Left lung (tissue), 10 donors: ENCODE results near the gene MIEF2. TPM values are rescaled to one million over a fixed set of nuclear protein-coding genes. Genes with fewer than 3 reads are reported as not detected.

ENCODE experiments used
- ATAC-seq: fragments of 200-7000 bp; cut with Tn5 transposase; one replicate; pipeline ENCODE4 v1.9.1; 2020; ENCODE audit warnings: moderate library complexity
- DNase-seq, 4 donors: peaks; one replicate each; pipeline ENCODE4 v3.0.0-alpha.2; 2013 to 2020
- H3K27ac ChIP-seq, 2 donors: fragments of 200-600 bp; sonication (generic) in 1 of 2; one replicate each; pipeline versions ENCODE4 v1.5.0 to v1.8.0; 2020 to 2021
- H3K27me3 ChIP-seq, 2 donors: fragments of 200-600 bp; sonication (generic) in 1 of 2; one replicate each; pipeline versions ENCODE4 v1.5.0 to v1.8.0; 2020 to 2021
- H3K36me3 ChIP-seq, 2 donors: fragments of 200-600 bp; sonication (generic) in 1 of 2; one replicate each; pipeline versions ENCODE4 v1.5.0 to v1.8.0; 2020 to 2021
- H3K4me1 ChIP-seq, 2 donors: fragments of 200-600 bp; one replicate each; pipeline ENCODE4 v1.8.0; 2021
- H3K4me3 ChIP-seq, 2 donors: fragments of 200-600 bp; sonication (generic) in 1 of 2; one replicate each; pipeline versions ENCODE4 v1.5.0 to v1.8.0; 2020 to 2021; ENCODE audit warnings: mild to moderate bottlenecking in 1 of 2
- H3K9me3 ChIP-seq, 2 donors: fragments of 200-600 bp; sonication (generic) in 1 of 2; one replicate each; pipeline versions ENCODE4 v1.5.0 to v1.8.0; 2020 to 2021
- CTCF ChIP-seq, 2 donors: fragments of 200-600 bp; sonication (generic) in 1 of 2; IDR thresholded peaks; one replicate each; pipeline versions ENCODE4 v1.5.0 to v1.8.0; 2021; ENCODE audit warnings: antibody characterized with exemption in 2 of 2
- intact Hi-C, 2 donors: fragments of 100-400 bp; cut with DNase I; formaldehyde crosslinking; loops; one replicate each; pipeline versions ENCODE4 v1.11.2 to v1.14.2; 2022
- polyA plus RNA-seq, 6 donors: library from polyadenylated mRNA; unstranded; fragments of 120-200 nt; gene quantifications; one replicate each; pipeline ENCODE4 v1.2.1, GENCODE V29; 2013; ENCODE audit not compliant: insufficient read length in 6 of 6
- total RNA-seq, 2 donors: library from RNA; stranded (reverse); fragmentation: NEBNext Ultra II Directional; extraction: Animal tissue kit (Norgen Biotek cat#: 25700); gene quantifications; one replicate each; pipeline ENCODE4 v1.2.1, GENCODE V29; 2021
- donor health status: DM: no; HTN: yes; CAD: no.
- donor health status: DM: no; HTN: no; CAD: no.

The MIEF2 gene
- total and polyA plus RNA-seq, 8 donors, result 8.3 to 16.3 (median 11.1) TPM

GRCh38 chr17:18263885-18264682 lies 3.6 kb downstream of the MIEF2 start:
- Histone ChIP-seq H3K27me3 (no peaks in the 10 kb centered on the region), H3K36me3 (peaks cover 0 to 29% of the 10 kb centered on the region in 2 donors), H3K4me1 (peaks cover 9 to 28% of the 10 kb centered on the region in 2 donors), H3K4me3 (no peak overlapping the region), H3K9me3 (no peaks in the 10 kb centered on the region), H3K27ac (no peak overlapping the region)
- TF ChIP-seq CTCF (IDR thresholded peaks at IDR 0.05), result no peak
- DNase-seq, result peak in 1 of 4 donors; percentile 77
- no peak for ATAC-seq
- intact Hi-C loops, result no loop called here

- intact Hi-C loops, result no loop called here
- Histone ChIP-seq H3K4me1 (peaks cover 0 to under 1% of the 10 kb centered on the region in 2 donors), H3K4me3 (no peak overlapping the region), H3K27ac (no peak overlapping the region), H3K36me3 (peaks cover 0 to 42% of the 10 kb centered on the region in 2 donors), H3K27me3 (no peaks in the 10 kb centered on the region), H3K9me3 (no peaks in the 10 kb centered on the region)
- ATAC-seq (no peak), DNase-seq (no peak)
- TF ChIP-seq CTCF (IDR thresholded peaks at IDR 0.05), result no peak
These were observed 6.9 kb downstream of the MIEF2 start for GRCh38 chr17:18267366-18267765.

GRCh38 chr17:18267927-18268711 lies 7.7 kb downstream of the MIEF2 start:
- Histone ChIP-seq H3K4me3 (no peak overlapping the region), H3K36me3 (peaks cover 0 to 44% of the 10 kb centered on the region in 2 donors), H3K27ac (no peak overlapping the region), H3K27me3 (no peaks in the 10 kb centered on the region), H3K9me3 (no peaks in the 10 kb centered on the region), H3K4me1 (no peaks in the 10 kb centered on the region)
- TF ChIP-seq CTCF (IDR thresholded peaks at IDR 0.05), result no peak
- ATAC-seq (peak; percentile 21), DNase-seq (no peak)
- intact Hi-C loops, result no loop called here

GRCh38 chr17:18270046-18270931 lies 9.8 kb downstream of the MIEF2 start:
- intact Hi-C loops, result no loop called here
- ATAC-seq (no peak), DNase-seq (no peak)
- H3K36me3 ChIP-seq, result peaks cover 0 to 41% of the 10 kb centered on the region in 2 donors
- no peaks in the 10 kb centered on the region for H3K27me3 ChIP-seq
- H3K9me3 ChIP-seq, result no peaks in the 10 kb centered on the region
- H3K4me3 ChIP-seq, result no peak overlapping the region
- TF ChIP-seq CTCF (IDR thresholded peaks at IDR 0.05), result no peak
- no peaks in the 10 kb centered on the region for H3K4me1 ChIP-seq
- no peak overlapping the region for H3K27ac ChIP-seq
